ENCODE results near the gene MRPS35. TPM values are rescaled to one million over a fixed set of nuclear protein-coding genes. Genes with fewer than 3 reads are reported as not detected.

Gene MRPS35
- total RNA-seq, 2 donors from 2014 or later = 41.5 to 56.0 TPM

DNA sequence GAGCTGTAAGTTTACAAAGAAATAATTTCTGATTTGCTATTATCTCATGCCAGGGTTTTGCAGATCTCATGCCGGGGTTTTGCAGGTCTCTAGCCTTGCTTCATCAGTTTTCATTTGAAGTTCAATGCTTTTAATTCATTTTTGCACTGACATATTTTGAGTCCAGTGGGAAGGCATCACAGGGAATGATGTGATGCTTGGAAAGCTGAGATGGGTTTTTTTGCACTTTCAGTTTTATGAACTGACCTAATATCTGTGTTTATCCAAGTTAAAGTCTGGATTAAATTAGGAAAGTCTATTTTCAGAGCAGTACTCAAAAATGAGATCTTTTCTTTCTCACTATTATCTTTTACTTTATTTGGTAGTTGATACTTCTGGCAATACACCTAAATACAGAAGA is 38.0 kb upstream of the MRPS35 start:
- H3K9me3 ChIP-seq = no peaks in the 10 kb centered on the region
- no peaks in the 10 kb centered on the region for H3K27me3 ChIP-seq
- peaks cover 42% of the 10 kb centered on the region for H3K36me3 ChIP-seq
- H3K4me3 ChIP-seq = no peak overlapping the region
- peak overlapping the region; percentile 46 to 47 for H3K27ac ChIP-seq
- DNase-seq (ENCODE audit: low spot score) = no peak
- H3K4me1 ChIP-seq = peaks cover 0 to 30% of the 10 kb centered on the region in 2 donors
- TF ChIP-seq, protein P1, sequence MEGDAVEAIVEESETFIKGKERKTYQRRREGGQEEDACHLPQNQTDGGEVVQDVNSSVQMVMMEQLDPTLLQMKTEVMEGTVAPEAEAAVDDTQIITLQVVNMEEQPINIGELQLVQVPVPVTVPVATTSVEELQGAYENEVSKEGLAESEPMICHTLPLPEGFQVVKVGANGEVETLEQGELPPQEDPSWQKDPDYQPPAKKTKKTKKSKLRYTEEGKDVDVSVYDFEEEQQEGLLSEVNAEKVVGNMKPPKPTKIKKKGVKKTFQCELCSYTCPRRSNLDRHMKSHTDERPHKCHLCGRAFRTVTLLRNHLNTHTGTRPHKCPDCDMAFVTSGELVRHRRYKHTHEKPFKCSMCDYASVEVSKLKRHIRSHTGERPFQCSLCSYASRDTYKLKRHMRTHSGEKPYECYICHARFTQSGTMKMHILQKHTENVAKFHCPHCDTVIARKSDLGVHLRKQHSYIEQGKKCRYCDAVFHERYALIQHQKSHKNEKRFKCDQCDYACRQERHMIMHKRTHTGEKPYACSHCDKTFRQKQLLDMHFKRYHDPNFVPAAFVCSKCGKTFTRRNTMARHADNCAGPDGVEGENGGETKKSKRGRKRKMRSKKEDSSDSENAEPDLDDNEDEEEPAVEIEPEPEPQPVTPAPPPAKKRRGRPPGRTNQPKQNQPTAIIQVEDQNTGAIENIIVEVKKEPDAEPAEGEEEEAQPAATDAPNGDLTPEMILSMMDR (IDR thresholded peaks at IDR 0.05) = no peak

DNA sequence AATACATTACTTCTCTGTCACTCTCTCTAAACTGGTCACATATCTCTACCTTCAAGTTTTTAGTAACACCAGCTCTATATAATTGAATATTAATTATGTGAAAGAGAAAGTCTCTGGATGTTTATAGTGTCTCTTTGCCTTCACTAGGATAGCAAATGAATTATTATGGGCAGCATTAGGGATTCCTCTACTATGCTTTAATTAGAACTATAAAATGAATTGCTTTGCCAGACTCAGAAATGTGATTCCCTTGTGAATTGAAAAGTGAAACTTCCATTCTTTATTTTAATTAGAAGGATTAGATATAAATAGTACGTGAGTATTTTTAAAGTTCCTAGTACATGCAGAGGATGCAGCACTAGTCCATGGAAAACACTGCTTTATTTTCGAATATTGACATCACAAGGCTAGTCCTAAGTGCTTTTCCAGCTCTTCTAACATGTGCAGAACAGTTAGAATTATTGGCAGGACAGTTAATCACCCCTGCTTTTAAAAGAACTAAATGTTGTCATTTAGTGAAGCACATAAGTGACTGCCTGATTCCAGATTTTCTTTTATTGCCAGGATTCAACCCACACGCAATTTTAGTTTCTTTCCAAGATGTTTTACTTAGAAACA is 37.4 kb upstream of the MRPS35 start:
- Histone ChIP-seq H3K27me3 (no peaks in the 10 kb centered on the region), H3K4me1 (peaks cover 0 to 30% of the 10 kb centered on the region in 2 donors), H3K4me3 (no peak overlapping the region), H3K36me3 (peaks cover 40% of the 10 kb centered on the region), H3K27ac (peak overlapping the region; percentile 46 to 47), H3K9me3 (no peaks in the 10 kb centered on the region)
- TF ChIP-seq, protein P1 (IDR thresholded peaks at IDR 0.05) = no peak
- no peak for DNase-seq (ENCODE audit: low spot score)

DNA sequence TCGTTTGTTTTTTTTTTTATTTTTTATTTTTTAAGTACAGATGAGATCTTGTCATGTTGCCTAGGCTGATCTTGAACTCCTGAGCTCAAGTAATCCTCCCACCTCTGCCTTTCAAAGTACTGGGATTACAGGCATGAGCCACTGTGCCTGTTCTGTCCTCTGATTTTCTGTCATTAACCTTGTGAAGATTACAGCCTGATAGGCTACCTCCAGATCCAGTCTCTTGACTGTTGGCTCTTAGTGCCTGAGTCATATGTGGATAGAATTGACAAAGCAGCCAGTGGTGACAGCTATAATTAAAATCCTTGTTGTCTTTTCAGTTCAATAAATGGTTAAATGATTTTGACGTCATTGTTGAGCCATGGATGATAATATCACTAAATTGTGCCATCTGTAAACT is 35.6 kb upstream of the MRPS35 start:
- Histone ChIP-seq H3K9me3 (no peaks in the 10 kb centered on the region), H3K27ac (no peak overlapping the region), H3K4me1 (peaks cover 0 to 30% of the 10 kb centered on the region in 2 donors), H3K27me3 (no peaks in the 10 kb centered on the region), H3K4me3 (no peak overlapping the region), H3K36me3 (peaks cover 44% of the 10 kb centered on the region)
- no peak for DNase-seq (ENCODE audit: low spot score)
- TF ChIP-seq, protein P1 (IDR thresholded peaks at IDR 0.05) = no peak

DNA sequence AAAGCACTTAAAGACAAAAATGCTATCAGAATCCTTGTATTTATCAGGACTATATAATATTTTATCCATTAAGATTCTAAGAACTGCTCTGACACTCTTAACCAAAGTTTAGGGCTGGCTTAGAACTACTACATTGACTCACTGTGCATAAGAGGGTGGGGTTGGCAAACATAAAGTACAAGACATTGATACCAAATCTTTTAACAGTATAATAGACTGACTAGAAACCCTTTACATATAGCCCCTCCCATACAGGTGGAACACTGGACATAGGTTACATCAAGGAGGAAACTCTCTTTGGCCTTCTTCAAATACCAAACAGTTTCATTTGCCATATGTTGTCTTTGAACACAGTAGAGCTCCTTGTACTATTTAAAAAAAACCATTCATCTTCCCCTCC is 30.0 kb upstream of the MRPS35 start:
- H3K4me1 ChIP-seq = no peaks in the 10 kb centered on the region
- no peak for DNase-seq (ENCODE audit: low spot score)
- no peaks in the 10 kb centered on the region for H3K27me3 ChIP-seq
- peaks cover 75% of the 10 kb centered on the region for H3K36me3 ChIP-seq
- H3K9me3 ChIP-seq = no peaks in the 10 kb centered on the region
- no peak overlapping the region for H3K4me3 ChIP-seq
- TF ChIP-seq, protein P1 (IDR thresholded peaks at IDR 0.05) = no peak
- no peak overlapping the region for H3K27ac ChIP-seq

DNA sequence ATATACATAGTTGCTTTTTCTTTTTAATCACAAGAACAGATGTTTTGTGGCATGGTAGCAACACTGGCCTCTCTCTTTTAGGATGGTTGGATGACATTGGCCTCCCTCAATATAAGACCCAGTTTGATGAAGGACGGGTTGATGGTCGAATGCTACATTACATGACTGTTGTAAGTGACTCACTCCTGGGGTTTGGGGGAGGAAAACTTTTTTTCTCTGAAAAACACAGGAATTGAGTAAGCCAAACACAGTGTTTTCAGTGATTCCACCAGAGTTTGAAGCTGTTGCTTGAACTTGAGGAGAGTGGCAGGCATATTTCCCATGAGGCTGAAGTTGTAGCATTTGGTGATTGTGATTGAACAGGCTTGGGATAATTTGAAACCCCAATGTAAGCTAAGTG is 28.1 kb upstream of the MRPS35 start:
- TF ChIP-seq, protein P1 (IDR thresholded peaks at IDR 0.05) = no peak
- H3K27ac ChIP-seq = no peak overlapping the region
- no peaks in the 10 kb centered on the region for H3K9me3 ChIP-seq
- H3K4me3 ChIP-seq = no peak overlapping the region
- no peaks in the 10 kb centered on the region for H3K27me3 ChIP-seq
- no peaks in the 10 kb centered on the region for H3K4me1 ChIP-seq
- DNase-seq (ENCODE audit: low spot score) = no peak
- H3K36me3 ChIP-seq = peaks cover 70% of the 10 kb centered on the region

DNA sequence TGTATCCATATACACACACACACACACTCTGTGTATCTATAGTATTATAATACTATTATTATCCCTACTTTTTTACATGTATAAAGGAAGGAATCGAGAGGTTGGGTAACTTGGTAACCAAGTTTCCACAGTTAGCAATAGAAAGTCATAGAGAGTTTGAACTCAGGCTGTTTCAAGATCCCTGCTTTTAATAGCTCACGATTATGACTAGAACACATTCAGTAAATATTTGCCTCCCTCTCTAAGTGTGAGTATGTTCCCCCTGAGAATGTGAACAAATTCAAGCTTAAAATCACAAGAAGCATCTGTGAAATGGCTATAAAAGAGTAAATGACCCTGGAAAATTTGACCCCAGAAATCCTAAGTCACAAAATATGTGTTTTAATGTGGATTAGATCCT is 25.4 kb upstream of the MRPS35 start:
- peaks cover 78% of the 10 kb centered on the region for H3K36me3 ChIP-seq
- TF ChIP-seq, protein P1 (IDR thresholded peaks at IDR 0.05) = no peak
- no peak for DNase-seq (ENCODE audit: low spot score)
- H3K27me3 ChIP-seq = no peaks in the 10 kb centered on the region
- H3K4me1 ChIP-seq = no peaks in the 10 kb centered on the region
- H3K4me3 ChIP-seq = no peak overlapping the region
- no peaks in the 10 kb centered on the region for H3K9me3 ChIP-seq
- H3K27ac ChIP-seq = no peak overlapping the region
